ENCODE results near the gene MXD4.

DNA sequence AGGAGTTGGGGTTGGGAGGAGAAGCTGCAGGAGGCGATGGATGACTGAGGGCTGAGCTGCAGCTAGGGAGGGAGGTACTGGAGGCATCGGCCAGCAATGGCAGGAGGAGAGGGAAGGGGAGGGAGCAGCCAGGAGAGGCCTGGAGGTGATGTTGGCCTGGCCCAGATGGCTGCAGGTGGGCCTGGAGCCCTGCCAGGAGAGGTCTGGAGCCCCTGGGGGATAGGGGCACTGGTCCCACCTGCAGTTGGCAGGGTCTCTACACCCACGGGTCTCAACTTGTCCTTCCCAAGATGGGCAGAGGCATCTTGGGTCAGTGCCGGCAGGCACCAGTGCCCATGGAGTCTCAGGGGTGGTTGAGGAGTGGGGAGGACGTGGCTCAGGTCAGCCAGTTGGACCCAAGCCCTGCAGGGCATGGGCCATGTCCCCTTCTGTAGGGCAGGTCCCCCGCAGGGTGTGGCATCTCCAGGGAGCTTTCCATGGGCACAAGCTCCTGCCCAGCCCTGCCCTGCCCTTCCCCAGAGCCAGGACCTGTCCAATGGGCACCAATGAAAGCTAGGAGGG lies 2.7 kb upstream of the MXD4 start:
- no peak for TF ChIP-seq EZH2phosphoT487 (IDR thresholded peaks at IDR 0.05; ENCODE audit: insufficient read depth, low read depth)
- no peak for TF ChIP-seq EZH2 (IDR thresholded peaks at IDR 0.05; ENCODE audit: insufficient read depth, poor library complexity, severe bottlenecking)
